Measurements from ENCODE around the gene NPAS3.

The NPAS3 gene

DNA sequence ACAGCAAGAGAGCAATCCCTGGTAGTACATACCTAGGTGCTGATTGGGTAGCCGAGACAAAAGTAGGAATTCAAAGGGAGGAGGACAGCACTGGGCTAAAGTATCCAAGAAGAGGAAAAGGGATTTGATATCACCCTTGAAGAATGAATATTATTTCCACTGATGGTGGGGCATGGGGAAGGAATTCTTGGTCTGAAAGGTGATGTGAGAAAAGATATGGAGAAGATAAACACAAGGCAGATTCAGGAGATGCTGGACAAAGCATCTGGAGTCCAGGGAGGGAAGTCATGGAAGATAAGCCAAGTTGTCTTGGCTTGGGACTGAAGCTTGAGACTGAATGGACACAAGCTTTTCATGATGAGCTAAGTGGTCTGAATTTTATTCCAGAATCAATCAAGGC, 818.2 kb downstream of the NPAS3 start:
- no peak overlapping the region for H3K4me3 ChIP-seq (ENCODE audit: low read depth, low read length)
- TF ChIP-seq, protein P1, sequence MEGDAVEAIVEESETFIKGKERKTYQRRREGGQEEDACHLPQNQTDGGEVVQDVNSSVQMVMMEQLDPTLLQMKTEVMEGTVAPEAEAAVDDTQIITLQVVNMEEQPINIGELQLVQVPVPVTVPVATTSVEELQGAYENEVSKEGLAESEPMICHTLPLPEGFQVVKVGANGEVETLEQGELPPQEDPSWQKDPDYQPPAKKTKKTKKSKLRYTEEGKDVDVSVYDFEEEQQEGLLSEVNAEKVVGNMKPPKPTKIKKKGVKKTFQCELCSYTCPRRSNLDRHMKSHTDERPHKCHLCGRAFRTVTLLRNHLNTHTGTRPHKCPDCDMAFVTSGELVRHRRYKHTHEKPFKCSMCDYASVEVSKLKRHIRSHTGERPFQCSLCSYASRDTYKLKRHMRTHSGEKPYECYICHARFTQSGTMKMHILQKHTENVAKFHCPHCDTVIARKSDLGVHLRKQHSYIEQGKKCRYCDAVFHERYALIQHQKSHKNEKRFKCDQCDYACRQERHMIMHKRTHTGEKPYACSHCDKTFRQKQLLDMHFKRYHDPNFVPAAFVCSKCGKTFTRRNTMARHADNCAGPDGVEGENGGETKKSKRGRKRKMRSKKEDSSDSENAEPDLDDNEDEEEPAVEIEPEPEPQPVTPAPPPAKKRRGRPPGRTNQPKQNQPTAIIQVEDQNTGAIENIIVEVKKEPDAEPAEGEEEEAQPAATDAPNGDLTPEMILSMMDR (IDR thresholded peaks at IDR 0.05; ENCODE audit: borderline replicate concordance, insufficient read depth, low read depth, low read length) = no peak

DNA sequence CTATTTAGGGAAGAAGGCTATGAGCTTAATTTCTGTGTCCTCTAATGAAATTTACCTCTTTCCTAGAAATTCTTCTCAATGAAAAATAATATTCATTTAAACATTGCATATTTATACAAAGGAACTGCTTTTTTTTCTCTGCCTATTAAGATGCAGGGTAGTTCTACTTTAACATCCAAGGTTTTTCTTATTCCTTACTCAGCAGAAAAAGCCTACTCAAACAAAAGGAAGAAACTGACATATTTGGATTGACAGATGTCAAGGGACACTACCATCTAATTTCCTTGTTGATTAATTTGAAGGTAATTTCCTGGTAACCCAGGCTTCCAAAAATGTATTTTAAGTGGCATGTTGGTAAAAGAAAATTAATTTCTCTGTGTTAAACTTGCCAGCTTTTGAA, 819.9 kb downstream of the NPAS3 start:
- H3K4me3 ChIP-seq (ENCODE audit: low read depth, low read length) = no peak overlapping the region
- TF ChIP-seq, protein P1 (IDR thresholded peaks at IDR 0.05; ENCODE audit: borderline replicate concordance, insufficient read depth, low read depth, low read length) = no peak

DNA sequence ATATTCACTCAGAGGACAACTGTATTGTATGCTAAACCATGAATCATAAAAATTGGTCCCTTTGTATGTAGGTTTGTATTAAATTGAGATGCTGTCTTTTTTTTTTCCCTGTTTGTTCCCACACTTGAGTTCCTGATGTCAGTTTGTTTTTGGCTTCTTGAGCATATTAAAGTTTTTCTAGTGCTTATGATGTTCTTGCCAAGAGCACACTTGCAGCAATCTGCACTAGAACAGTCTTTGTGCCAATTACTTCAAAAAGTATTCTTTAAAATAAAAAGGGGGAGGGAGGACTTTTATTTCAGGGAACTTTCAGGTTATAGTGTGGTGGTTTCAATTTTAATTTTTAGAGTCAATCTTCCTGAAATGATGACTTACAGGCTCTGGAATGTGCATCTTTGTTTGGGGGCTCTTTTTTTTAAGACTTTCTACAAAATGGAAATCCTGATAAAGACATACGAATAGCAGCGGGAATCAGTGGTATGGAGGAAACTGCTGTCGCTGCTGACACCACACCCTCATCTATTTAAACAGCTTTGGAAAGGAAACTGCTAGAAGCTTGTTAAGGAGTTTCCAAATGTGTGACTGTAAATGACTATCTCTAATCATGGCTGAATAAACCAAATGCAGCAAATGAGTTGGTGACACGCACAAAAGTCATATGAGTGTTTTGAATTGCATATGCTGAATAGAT, 823.6 kb downstream of the NPAS3 start:
- H3K4me3 ChIP-seq (ENCODE audit: low read depth, low read length) = no peak overlapping the region
- TF ChIP-seq, protein P1 (IDR thresholded peaks at IDR 0.05; ENCODE audit: borderline replicate concordance, insufficient read depth, low read depth, low read length) = no peak

DNA sequence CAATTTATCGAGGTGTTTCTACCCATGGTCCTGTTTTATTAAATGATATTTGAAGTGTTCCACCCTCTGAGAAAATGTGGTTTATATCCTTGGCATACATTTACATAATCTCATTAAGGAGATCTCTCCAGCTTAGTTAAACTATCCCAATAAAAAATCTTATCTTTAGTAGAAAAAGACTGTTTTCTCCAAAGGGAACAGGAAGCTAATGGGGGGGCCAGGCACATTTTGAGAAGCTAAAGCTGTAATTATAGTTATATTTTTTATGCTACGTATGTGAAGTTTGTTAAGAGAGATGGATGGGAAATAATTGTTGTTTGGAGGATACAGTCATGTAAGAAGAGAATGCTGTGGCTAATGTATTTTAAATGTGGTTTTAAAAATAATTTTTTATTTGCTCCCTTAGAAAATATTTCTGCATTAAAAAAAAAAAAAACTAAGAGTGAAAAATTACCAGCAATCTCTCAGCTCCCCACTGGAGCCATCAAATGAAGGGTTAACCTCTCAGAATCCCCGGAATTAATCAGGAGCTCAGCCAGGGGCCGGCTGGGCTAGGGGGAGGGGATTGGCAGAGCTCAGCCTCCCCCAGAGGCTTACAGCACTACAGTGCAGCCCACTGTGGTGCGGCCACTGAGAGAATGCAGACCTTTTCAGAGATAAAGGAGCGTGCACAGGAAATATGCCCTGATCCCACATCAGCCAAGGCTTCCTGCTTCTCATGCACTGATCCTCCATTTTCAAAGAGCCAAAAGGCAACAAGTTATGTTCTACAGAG, 826.4 kb downstream of the NPAS3 start:
- no peak overlapping the region for H3K4me3 ChIP-seq (ENCODE audit: low read depth, low read length)
- TF ChIP-seq, protein P1 (IDR thresholded peaks at IDR 0.05; ENCODE audit: borderline replicate concordance, insufficient read depth, low read depth, low read length) = no peak

DNA sequence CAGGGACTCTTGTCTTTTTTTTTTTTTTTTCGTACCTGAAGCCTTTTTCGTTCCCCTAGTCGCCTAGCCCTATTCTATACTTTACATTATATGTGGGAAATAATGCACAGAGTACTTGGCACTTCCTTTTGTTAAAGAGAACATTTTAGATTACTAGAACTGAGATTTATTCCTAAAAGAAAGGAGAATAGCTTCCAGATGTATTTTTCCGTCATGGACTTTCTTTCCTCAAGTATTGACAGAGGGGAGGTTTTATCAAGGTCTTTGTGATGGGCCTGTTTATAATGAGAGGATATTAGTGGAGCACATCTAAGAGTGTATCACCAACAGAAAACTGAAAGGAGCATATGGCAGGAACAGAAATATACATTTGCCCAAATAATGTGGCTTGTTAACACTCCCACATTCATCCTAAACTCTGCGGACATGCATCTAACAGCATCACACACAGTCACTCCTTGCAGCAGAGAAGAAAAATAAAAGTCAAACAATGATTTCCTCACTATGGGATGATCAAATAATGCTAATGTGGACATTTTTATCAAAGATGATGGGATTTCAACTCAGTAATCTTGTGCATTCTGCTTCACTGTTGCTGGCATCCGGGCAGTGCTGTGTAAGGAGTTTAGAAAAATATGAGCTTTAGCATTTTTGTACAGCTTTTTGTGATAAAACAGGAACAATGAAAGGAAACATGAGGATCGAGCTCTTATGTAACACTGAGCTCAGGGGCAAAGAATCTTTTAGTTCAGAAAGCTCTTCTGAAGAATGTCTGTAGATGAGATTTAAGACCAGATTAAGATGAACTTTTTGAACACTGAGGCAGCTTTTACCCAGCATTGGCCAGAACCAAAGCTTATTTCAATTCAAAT, 829.1 kb downstream of the NPAS3 start:
- H3K4me3 ChIP-seq (ENCODE audit: low read depth, low read length) = no peak overlapping the region
- TF ChIP-seq, protein P1 (IDR thresholded peaks at IDR 0.05; ENCODE audit: borderline replicate concordance, insufficient read depth, low read depth, low read length) = no peak

DNA sequence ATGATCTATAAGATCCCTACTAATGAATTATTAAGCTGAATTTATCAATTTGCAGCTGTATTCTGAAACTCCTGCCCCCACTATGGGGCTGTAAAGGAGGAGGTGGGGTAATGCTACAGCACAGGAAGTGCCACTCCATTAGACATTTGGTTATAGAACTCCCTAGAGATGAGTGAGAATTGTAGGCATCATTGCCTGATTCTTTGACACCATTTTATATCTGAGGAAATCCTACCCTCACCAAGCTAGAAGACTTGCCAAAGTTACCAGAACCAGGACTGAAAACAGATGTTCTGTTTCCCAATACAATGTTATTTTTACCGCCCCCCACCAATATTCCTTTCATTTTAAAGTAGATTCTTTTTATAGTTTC, 829.8 kb downstream of the NPAS3 start:
- TF ChIP-seq, protein P1 (IDR thresholded peaks at IDR 0.05; ENCODE audit: borderline replicate concordance, insufficient read depth, low read depth, low read length) = no peak
- H3K4me3 ChIP-seq (ENCODE audit: low read depth, low read length) = no peak overlapping the region

All from GM12875 (cell line).